Measurements from ENCODE around the gene UHRF1. TPM values are rescaled to one million over a fixed set of nuclear protein-coding genes. Genes with fewer than 3 reads are reported as not detected.

Gene UHRF1
- polyA plus RNA-seq, 4 donors: 0.67 to 18.5 (median 6.0) TPM

GRCh38 chr19:4913996-4914735 is 4.9 kb downstream of the UHRF1 start:
- H3K4me1 ChIP-seq (ENCODE audit: control insufficient read depth in 3 of 3, insufficient read depth in 2 of 3, low read depth in 1 of 3, low read length in 2 of 3): peaks cover 0 to 13% (median 2%) of the 10 kb centered on the region in 3 donors
- 71 to 83% (median 79%) methylated on average over 24 of the region's 24 CpGs for WGBS, 3 donors
- H3K27me3 ChIP-seq (ENCODE audit: control insufficient read depth in 3 of 3, insufficient read depth in 3 of 3, low read length in 3 of 3): no peaks in the 10 kb centered on the region
- FAIRE-seq: no peak
- H3K4me3 ChIP-seq (ENCODE audit: low read depth in 1 of 3, low read length in 3 of 3): peak overlapping the region in 1 of 3 donors; percentile 38
- no peaks in the 10 kb centered on the region for H3K9me3 ChIP-seq (ENCODE audit: control insufficient read depth in 2 of 2, insufficient read depth in 1 of 2, low read depth in 1 of 2, low read length in 1 of 2)
- peak overlapping the region in 1 of 3 donors; percentile 18 for H3K27ac ChIP-seq (ENCODE audit: low read depth in 1 of 3, low read length in 2 of 3)
- peak in 1 of 2 donors; percentile 13 for DNase-seq
- peaks cover 0 to 31% (median 0%) of the 10 kb centered on the region in 3 donors for H3K36me3 ChIP-seq (ENCODE audit: control insufficient read depth in 3 of 3, insufficient read depth in 2 of 3, low read depth in 1 of 3, low read length in 3 of 3)

- peak overlapping the region in 1 of 3 donors; percentile 38 for H3K4me3 ChIP-seq (ENCODE audit: low read depth in 1 of 3, low read length in 3 of 3)
- FAIRE-seq: no peak
- peaks cover 0 to 13% (median 2%) of the 10 kb centered on the region in 3 donors for H3K4me1 ChIP-seq (ENCODE audit: control insufficient read depth in 3 of 3, insufficient read depth in 2 of 3, low read depth in 1 of 3, low read length in 2 of 3)
- peaks cover 0 to 31% (median 0%) of the 10 kb centered on the region in 3 donors for H3K36me3 ChIP-seq (ENCODE audit: control insufficient read depth in 3 of 3, insufficient read depth in 2 of 3, low read depth in 1 of 3, low read length in 3 of 3)
- peak; percentile 81 to 91 for DNase-seq
- WGBS, 3 donors: 49 to 61% (median 50%) methylated on average over 23 of the region's 23 CpGs
- H3K27me3 ChIP-seq (ENCODE audit: control insufficient read depth in 3 of 3, insufficient read depth in 3 of 3, low read length in 3 of 3): no peaks in the 10 kb centered on the region
- no peaks in the 10 kb centered on the region for H3K9me3 ChIP-seq (ENCODE audit: control insufficient read depth in 2 of 2, insufficient read depth in 1 of 2, low read depth in 1 of 2, low read length in 1 of 2)
- peak overlapping the region in 1 of 3 donors; percentile 63 for H3K27ac ChIP-seq (ENCODE audit: low read depth in 1 of 3, low read length in 2 of 3)
Observed at GRCh38 chr19:4914736-4915501, 5.6 kb downstream of the UHRF1 start.

GRCh38 chr19:4916292-4917082 is 7.2 kb downstream of the UHRF1 start:
- Histone ChIP-seq H3K36me3 (ENCODE audit: control insufficient read depth in 3 of 3, insufficient read depth in 2 of 3, low read depth in 1 of 3, low read length in 3 of 3) (peaks cover 0 to 36% (median 0%) of the 10 kb centered on the region in 3 donors), H3K27ac (ENCODE audit: low read depth in 1 of 3, low read length in 2 of 3) (peak overlapping the region in 2 of 3 donors; percentile 52 to 59), H3K27me3 (ENCODE audit: control insufficient read depth in 3 of 3, insufficient read depth in 3 of 3, low read length in 3 of 3) (no peaks in the 10 kb centered on the region), H3K9me3 (ENCODE audit: control insufficient read depth in 2 of 2, insufficient read depth in 1 of 2, low read depth in 1 of 2, low read length in 1 of 2) (no peaks in the 10 kb centered on the region), H3K4me1 (ENCODE audit: control insufficient read depth in 3 of 3, insufficient read depth in 2 of 3, low read depth in 1 of 3, low read length in 2 of 3) (peaks cover 0 to 2% (median 0%) of the 10 kb centered on the region in 3 donors), H3K4me3 (ENCODE audit: low read depth in 1 of 3, low read length in 3 of 3) (peak overlapping the region in 2 of 3 donors; percentile 28 to 29)
- 69 to 88% (median 74%) methylated on average over 41 of the region's 41 CpGs for WGBS, 3 donors
- FAIRE-seq: no peak
- no peak for DNase-seq

- H3K4me3 ChIP-seq (ENCODE audit: low read depth in 1 of 3, low read length in 3 of 3): no peak overlapping the region
- no peaks in the 10 kb centered on the region for H3K27me3 ChIP-seq (ENCODE audit: control insufficient read depth in 3 of 3, insufficient read depth in 3 of 3, low read length in 3 of 3)
- no peaks in the 10 kb centered on the region for H3K4me1 ChIP-seq (ENCODE audit: control insufficient read depth in 3 of 3, insufficient read depth in 2 of 3, low read depth in 1 of 3, low read length in 2 of 3)
- H3K36me3 ChIP-seq (ENCODE audit: control insufficient read depth in 3 of 3, insufficient read depth in 2 of 3, low read depth in 1 of 3, low read length in 3 of 3): peaks cover 0 to 28% (median 2%) of the 10 kb centered on the region in 3 donors
- H3K27ac ChIP-seq (ENCODE audit: low read depth in 1 of 3, low read length in 2 of 3): no peak overlapping the region
- DNase-seq (no peak), FAIRE-seq (no peak)
- no peaks in the 10 kb centered on the region for H3K9me3 ChIP-seq (ENCODE audit: control insufficient read depth in 2 of 2, insufficient read depth in 1 of 2, low read depth in 1 of 2, low read length in 1 of 2)
- 89 to 91% (median 90%) methylated on average over 20 to 22 of the region's 22 CpGs for WGBS, 3 donors
Observed at GRCh38 chr19:4922530-4923275, 13.4 kb downstream of the UHRF1 start.

GRCh38 chr19:4923276-4923747 is 14.0 kb downstream of the UHRF1 start:
- FAIRE-seq (no peak), DNase-seq (no peak)
- WGBS, 3 donors: 92 to 94% (median 94%) methylated on average over 18 to 21 of the region's 21 CpGs
- H3K9me3 ChIP-seq (ENCODE audit: control insufficient read depth in 2 of 2, insufficient read depth in 1 of 2, low read depth in 1 of 2, low read length in 1 of 2): no peaks in the 10 kb centered on the region
- H3K36me3 ChIP-seq (ENCODE audit: control insufficient read depth in 3 of 3, insufficient read depth in 2 of 3, low read depth in 1 of 3, low read length in 3 of 3): peaks cover 0 to 28% (median 2%) of the 10 kb centered on the region in 3 donors
- no peak overlapping the region for H3K27ac ChIP-seq (ENCODE audit: low read depth in 1 of 3, low read length in 2 of 3)
- H3K27me3 ChIP-seq (ENCODE audit: control insufficient read depth in 3 of 3, insufficient read depth in 3 of 3, low read length in 3 of 3): no peaks in the 10 kb centered on the region
- no peak overlapping the region for H3K4me3 ChIP-seq (ENCODE audit: low read depth in 1 of 3, low read length in 3 of 3)
- no peaks in the 10 kb centered on the region for H3K4me1 ChIP-seq (ENCODE audit: control insufficient read depth in 3 of 3, insufficient read depth in 2 of 3, low read depth in 1 of 3, low read length in 2 of 3)

GRCh38 chr19:4929186-4929585 is 19.9 kb downstream of the UHRF1 start:
- H3K27me3 ChIP-seq (ENCODE audit: control insufficient read depth in 3 of 3, insufficient read depth in 3 of 3, low read length in 3 of 3): no peaks in the 10 kb centered on the region
- H3K4me3 ChIP-seq (ENCODE audit: low read depth in 1 of 3, low read length in 3 of 3): no peak overlapping the region
- FAIRE-seq (no peak), DNase-seq (no peak)
- H3K36me3 ChIP-seq (ENCODE audit: control insufficient read depth in 3 of 3, insufficient read depth in 2 of 3, low read depth in 1 of 3, low read length in 3 of 3): peaks cover 0 to 42% (median 2%) of the 10 kb centered on the region in 3 donors
- H3K27ac ChIP-seq (ENCODE audit: low read depth in 1 of 3, low read length in 2 of 3): no peak overlapping the region
- H3K9me3 ChIP-seq (ENCODE audit: control insufficient read depth in 2 of 2, insufficient read depth in 1 of 2, low read depth in 1 of 2, low read length in 1 of 2): no peaks in the 10 kb centered on the region
- WGBS, 3 donors: 93 to 98% (median 96%) methylated on average over 20 to 22 of the region's 22 CpGs
- H3K4me1 ChIP-seq (ENCODE audit: control insufficient read depth in 3 of 3, insufficient read depth in 2 of 3, low read depth in 1 of 3, low read length in 2 of 3): no peaks in the 10 kb centered on the region

- Histone ChIP-seq H3K9me3 (ENCODE audit: control insufficient read depth in 2 of 2, insufficient read depth in 1 of 2, low read depth in 1 of 2, low read length in 1 of 2) (no peaks in the 10 kb centered on the region), H3K4me3 (ENCODE audit: low read depth in 1 of 3, low read length in 3 of 3) (no peak overlapping the region), H3K27ac (ENCODE audit: low read depth in 1 of 3, low read length in 2 of 3) (no peak overlapping the region), H3K27me3 (ENCODE audit: control insufficient read depth in 3 of 3, insufficient read depth in 3 of 3, low read length in 3 of 3) (no peaks in the 10 kb centered on the region), H3K36me3 (ENCODE audit: control insufficient read depth in 3 of 3, insufficient read depth in 2 of 3, low read depth in 1 of 3, low read length in 3 of 3) (peaks cover 0 to 51% (median 2%) of the 10 kb centered on the region in 3 donors), H3K4me1 (ENCODE audit: control insufficient read depth in 3 of 3, insufficient read depth in 2 of 3, low read depth in 1 of 3, low read length in 2 of 3) (no peaks in the 10 kb centered on the region)
- 92 to 93% (median 93%) methylated on average over 28 of the region's 28 CpGs for whole genome bisulfite sequencing, 3 donors
- FAIRE-seq (no peak), DNase-seq (no peak)
Observed at GRCh38 chr19:4930664-4931063, 21.4 kb downstream of the UHRF1 start.

Data from small intestine (tissue), 7 donors.